ENCODE measurements around the gene THOC6.
"Not testable (repeated sequence)": the region's sequence is repeated elsewhere in the genome, so short reads cannot be mapped to it uniquely, and the experiment has no call there.

Gene THOC6

GRCh38 chr16:3035289-3035971, 11.6 kb downstream of the THOC6 start:
- DNase-seq, result no peak

GRCh38 chr16:3035972-3036725, 12.3 kb downstream of the THOC6 start:
- DNase-seq, result no peak

GRCh38 chr16:3036726-3037315, 13.0 kb downstream of the THOC6 start, which contains the start of gene BICDL2:
Gene BICDL2, minus strand, starts transcription at chr16:3036944. Its CDS starts 1,448 bp downstream, at chr16:3035496.
- no peak for DNase-seq

DNA sequence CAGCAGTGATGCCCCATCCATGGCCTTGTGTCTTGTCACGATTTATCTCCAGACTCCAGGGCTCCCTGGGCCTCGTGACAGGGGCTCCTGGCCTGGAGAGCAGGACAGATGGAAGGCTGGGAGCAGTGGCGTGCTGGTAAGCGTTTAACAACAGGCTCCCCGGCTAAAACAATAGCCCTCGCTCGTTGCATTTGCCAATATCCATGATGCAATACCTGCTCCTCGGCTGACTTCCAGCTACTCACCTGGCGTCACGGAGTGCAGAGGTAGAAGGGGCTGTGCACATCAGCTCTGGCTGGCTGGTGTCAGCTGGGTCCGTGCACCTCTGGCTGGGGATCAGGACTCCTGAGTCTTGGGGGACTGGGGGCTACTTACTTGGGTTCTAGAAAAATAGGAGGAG, 14.4 kb downstream of the THOC6 start:
- no peak for DNase-seq

DNA sequence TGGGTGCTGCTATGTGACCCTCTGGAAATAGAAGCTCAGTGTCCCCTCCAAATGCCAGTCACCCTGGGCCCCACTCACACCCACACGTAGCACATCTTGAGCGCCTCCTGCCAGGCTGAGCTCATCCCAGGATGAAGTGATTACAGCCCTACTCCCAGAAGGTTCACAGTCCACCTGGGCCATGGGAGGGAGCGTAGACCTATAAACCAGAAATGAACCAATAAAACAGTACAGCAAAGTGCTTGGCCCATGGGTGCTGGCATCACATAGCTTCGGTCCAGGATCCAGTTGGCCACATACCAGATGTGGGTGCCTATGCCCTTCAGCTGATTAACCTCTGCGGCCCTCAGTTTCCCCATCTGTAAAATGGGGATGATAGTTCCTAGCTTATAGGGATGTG, 15.1 kb downstream of the THOC6 start:
- no peak for DNase-seq

- no peak for DNase-seq
Measured at GRCh38 chr16:3042376-3042775, 18.5 kb downstream of the THOC6 start.

DNA sequence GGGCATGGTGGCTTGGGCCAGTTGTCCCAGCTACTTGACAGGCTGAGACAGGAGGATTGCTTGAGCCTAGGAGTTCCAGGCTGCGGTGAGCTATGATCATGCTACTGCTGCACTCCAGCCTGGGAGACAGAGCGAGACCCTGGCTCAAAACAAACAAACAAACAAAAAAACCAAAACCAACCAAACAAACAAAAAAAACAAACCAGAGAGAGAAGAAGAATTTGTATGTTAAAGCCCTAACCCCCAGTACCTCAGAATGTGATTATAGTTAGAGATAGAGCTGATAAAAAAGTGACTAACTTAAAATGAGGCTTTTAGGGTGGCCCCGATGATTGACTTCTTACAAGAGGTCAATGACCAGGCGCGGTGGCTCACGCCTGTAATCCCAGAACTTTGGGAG, 20.9 kb downstream of the THOC6 start:
- no peak for DNase-seq

- DNase-seq, result no peak
Measured at GRCh38 chr16:3045758-3046640, 22.2 kb downstream of the THOC6 start, which contains the start of gene MMP25. Gene MMP25, plus strand, starts transcription at chr16:3046561. Its CDS starts 357 bp downstream, at chr16:3046918.

DNA sequence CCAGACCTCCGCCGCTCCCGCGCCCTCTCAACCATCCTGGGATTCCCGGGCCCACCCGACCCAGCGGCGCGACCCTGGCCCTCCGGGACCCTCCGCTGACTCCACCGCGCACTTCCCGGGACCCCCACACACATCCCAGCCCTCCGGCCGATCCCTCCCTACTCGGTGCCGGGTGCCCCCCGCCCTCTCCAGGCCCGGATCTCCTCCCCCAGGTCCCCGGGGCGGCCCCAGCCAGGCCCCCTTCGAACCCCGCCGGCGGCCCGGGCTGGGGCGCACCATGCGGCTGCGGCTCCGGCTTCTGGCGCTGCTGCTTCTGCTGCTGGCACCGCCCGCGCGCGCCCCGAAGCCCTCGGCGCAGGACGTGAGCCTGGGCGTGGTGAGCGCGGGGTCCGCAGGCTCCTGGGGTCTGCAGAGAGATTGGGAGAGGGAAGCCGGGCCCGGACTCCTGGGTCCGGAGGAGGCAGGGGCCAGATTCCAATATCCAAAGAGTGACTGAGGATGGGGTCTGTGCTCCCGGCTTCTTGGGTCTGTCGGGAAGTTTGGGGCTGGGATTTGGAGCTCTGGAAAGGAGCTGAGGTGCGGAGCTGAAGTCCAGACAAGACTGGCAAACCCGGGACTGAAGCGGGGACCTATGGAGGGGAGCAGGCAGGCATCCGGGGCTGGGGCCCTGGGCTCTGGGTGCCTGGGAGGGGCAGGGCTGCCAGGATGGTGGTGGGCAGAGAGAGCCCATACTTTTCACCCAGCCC, 23.0 kb downstream of the THOC6 start:
- no peak for DNase-seq

DNA sequence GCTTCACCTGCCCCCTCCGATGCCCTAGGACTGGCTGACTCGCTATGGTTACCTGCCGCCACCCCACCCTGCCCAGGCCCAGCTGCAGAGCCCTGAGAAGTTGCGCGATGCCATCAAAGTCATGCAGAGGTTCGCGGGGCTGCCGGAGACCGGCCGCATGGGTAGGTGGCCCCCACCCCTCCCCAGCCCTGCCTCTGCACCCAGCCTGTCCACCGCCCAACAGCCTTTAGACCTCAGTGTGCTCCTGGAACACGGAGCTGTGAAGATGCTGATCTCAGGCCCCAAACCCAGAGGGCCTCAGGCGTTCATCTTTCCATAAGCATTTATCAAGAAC, 23.5 kb downstream of the THOC6 start:
- DNase-seq, result no peak

DNA sequence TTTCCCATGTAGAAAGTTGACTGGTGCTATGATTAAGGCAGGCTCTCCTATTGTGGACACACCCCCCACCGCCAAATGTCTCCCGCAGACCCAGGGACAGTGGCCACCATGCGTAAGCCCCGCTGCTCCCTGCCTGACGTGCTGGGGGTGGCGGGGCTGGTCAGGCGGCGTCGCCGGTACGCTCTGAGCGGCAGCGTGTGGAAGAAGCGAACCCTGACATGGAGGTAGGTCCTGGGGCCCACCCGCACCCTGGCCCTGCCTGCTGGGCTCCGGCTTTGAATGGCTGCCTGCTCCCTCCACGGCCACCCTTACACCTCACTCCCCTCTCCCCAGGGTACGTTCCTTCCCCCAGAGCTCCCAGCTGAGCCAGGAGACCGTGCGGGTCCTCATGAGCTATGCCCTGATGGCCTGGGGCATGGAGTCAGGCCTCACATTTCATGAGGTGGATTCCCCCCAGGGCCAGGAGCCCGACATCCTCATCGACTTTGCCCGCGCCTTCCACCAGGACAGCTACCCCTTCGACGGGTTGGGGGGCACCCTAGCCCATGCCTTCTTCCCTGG, 26.2 kb downstream of the THOC6 start:
- DNase-seq, result no peak

DNA sequence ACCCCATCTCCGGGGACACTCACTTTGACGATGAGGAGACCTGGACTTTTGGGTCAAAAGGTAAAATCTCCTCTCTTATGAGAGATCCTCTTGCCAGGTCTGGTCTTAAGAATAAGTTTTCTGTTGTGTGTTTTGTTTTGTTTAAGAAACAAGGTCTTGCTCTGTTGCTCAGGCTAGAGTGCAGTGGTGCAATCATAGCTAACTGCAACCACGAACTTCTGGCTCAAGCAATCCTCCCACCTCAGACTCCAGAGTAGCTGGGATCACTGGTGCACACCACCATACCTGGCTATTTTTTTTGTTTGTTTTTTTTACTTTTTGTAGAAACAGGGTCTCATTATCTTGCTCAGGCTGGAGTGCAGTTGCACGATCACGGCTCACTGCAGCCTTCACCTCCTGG, 26.7 kb downstream of the THOC6 start:
- no peak for DNase-seq

DNA sequence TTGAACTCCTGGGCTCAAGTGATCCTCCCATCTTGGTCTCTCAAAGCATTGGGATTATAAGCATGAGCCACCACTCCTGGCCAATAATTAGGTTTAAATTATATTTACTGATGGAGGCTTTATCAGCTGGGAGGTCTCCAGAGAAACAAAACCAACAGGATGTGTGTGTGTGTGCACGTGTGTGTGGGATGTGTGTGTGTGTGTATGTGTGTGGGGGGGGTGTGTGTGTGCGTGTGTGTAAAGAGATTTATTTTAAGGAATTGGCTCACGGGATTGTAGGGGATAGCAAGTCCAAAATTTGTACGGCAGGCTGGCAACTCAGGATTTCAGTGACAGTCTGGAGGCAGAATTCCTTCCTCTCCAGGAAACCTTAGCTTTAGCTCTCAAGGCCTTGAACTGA, 27.2 kb downstream of the THOC6 start:
- DNase-seq, result no peak

GRCh38 chr16:3051494-3051893, 27.7 kb downstream of the THOC6 start:
- no peak for DNase-seq

DNA sequence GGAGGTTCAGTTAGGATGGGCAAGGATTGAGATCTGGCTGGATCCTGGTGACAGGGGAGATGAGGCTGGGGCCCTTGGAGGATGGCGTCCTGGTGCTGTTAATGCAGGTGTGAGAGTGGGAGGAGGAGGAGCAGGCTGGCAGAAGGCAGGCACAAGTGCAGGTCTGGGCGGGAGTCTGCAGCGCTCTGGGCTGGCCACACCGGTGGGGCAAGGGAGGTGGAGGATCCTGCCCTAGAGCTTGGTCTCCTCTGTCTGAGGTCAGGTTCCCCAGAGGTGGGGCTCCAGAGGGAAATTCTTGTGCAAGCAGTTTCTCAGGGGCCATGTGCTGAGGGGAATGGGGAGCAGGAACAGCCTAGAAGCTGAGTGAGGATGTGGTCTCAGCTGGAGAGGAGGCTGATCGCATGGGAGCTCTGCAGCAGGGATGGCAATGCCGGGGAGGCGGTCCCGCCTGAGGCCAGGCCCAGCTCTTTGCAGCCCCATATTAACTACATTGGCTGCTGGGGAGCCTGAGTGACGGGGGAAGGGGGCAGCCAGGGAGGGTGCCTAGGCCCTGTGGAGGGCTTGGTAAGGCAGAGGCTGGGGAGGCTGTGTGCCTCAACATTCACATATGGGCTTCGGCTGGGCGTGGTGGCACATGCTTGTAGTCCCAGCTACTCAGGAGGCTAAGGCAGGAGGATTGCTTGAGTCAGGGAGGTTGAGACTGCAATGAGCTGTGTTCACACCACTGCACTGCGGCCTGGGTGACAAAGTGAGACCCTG, 28.9 kb downstream of the THOC6 start:
- DNase-seq, result not testable (repeated sequence)

GRCh38 chr16:3053330-3053710, 29.5 kb downstream of the THOC6 start:
- DNase-seq, result not testable (repeated sequence)

- no peak for DNase-seq
Measured at GRCh38 chr16:3054965-3055733, 31.3 kb downstream of the THOC6 start.

DNA sequence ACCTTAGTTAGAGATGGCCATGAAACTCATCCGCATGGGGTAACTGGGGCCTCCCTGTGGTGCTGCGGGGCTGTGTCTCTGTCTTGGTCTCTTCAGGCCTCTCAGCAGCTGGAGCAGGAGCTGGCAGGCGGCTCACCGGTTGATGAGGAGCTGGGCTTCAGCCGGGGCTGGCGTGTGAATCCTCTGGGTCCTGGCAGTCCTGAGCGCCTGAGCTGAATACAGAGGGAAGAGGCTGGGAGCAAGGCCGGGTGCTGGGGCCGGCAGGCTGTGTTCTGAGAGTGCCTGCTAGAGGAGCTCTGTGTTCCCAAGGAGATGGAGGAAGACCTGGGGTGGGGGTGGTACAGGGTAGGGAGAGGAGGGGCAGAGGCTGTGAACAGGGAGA, 31.9 kb downstream of the THOC6 start:
- not testable (repeated sequence) for DNase-seq

DNA sequence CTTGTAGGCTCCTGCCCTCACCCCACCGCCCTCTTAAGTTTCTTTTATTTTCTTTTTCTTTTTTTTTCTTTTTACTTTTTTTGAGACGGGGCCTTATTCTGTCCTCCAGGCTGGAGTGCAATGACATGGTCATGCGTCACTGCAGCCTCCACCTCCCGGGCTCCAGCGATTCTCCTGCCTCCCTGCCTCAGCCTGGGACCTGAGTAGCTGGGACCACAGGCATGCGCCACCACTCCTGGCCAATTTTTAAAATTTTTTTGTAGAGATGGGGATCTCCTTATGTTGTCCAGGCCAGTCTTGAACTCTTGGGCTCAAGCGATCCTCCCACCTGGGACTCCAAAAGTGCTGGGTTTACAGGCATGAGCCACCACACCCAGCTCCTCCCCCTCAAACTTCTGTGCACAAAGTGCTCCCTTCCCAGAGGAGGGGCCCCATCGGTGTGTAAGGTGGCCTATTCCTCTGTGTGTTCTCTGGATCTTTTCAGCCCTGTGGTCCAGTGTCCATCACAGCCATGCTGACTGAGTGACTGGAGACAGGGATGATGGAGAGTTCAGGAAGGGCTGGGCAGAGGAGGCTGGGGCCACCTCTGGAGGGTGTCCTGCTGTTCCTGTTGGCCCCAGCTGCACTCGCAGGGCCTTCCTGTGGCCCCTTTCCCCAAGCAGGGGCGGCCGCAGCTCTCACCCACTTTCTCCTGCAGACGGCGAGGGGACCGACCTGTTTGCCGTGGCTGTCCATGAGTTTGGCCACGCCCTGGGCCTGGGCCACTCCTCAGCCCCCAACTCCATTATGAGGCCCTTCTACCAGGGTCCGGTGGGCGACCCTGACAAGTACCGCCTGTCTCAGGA, 32.7 kb downstream of the THOC6 start:
- no peak for DNase-seq
